SH-SY5Y (cell line): ENCODE measurements around the gene MIPEP.

Source experiments
- GATA2 ChIP-seq: IDR thresholded peaks from 2 replicates; pipeline ENCODE4 v1.6.1; 2011; ENCODE audit warnings: mild to moderate bottlenecking, low read depth, low read length
- GATA3 ChIP-seq: IDR thresholded peaks from 2 replicates; pipeline ENCODE4 v1.6.1; 2011; ENCODE audit warnings: low read depth, mild to moderate bottlenecking, low read length, moderate library complexity

DNA sequence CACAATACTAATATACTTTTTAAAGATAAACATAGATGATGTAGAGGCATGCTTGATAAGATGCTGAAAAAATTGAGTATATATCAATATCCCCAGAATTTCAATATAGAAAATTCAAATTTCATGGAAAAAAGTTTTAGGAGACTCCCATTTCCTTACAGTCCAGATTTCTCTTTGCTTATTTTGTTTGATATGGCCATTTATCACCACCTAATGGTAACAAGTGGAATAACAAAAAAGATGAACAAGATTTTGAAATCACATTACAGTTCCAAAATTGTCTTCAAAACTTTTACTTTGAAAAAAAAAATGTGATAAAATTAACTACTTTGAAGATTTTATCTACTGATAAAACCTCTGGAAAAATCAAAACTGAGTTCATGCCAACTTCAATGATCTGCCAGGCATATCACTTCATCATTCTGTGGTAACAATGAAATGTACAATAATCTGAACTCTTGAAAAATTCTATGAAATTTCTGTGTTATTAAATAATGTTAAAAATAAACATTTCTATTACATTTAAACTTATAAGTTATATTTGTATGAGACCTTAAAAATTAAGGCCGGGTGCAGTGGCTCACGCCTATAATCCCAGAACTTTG, 17.5 kb downstream of the MIPEP start:
- TF ChIP-seq GATA3 (no peak), GATA2 (no peak)
